B cell (primary cell): ENCODE results near the gene BNIP1.

Experiments used
- CTCF ChIP-seq: fragments of 200-600 bp; IDR thresholded peaks from one replicate; pipeline ENCODE4 v1.8.0; 2022; ENCODE audit warnings: antibody characterized with exemption, mild to moderate bottlenecking
- EZH2 ChIP-seq: IDR thresholded peaks from 2 replicates; pipeline ENCODE4 v1.6.1; 2012; ENCODE audit warnings: borderline replicate concordance, low read depth, mild to moderate bottlenecking, moderate library complexity, low read length; ENCODE audit not compliant: insufficient read depth, poor library complexity, severe bottlenecking

- TF ChIP-seq CTCF (no peak), EZH2 (no peak)
Observed at GRCh38 chr5:173191561-173191960, 47.2 kb downstream of the BNIP1 start.
